Measurements from ENCODE around the gene ZNF808. TPM values are rescaled to one million over a fixed set of nuclear protein-coding genes. Genes with fewer than 3 reads are reported as not detected.
"Not testable (repeated sequence)": the region's sequence is repeated elsewhere in the genome, so short reads cannot be mapped to it uniquely, and the experiment has no call there.

ZNF808 gene
- total RNA-seq, 6 experiments from 2014 or later, result 3.3 to 12.3 (median 5.8) TPM

DNA sequence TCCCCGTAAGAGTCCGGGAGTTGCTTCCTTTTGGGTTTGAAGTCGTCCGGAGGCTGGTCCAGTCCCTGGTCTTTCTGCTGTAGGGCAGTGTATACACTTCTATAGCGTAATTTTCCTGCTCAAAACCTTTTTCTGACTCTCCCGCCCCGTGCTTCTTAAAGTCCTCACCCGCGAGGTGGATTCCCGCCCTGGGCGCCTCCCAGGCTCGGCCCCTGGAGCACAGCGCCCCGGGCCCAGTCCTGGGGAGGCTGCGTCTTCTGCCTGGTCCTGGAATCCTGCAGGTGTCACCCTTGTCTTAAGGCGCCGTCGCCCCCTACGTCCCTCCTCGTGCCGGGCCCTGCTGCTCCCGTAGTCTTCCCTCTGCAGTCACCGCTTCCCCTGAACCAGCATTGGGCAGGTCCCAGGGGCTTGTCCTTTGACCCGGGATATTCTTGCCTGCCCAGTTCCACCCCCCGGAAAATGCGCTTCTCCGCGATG, 34.4 kb upstream of the ZNF808 start:
- intact Hi-C loops (cut with DNase I), result no loop called here
- DNase-seq (peak in 1 of 3 donors; percentile 18), ATAC-seq (peak in 2 of 4 donors; percentile 19 to 54)
- Histone ChIP-seq H3K9me3 (peaks cover 0 to under 1% (median 0%) of the 10 kb centered on the region in 4 donors), H3K4me1 (no peaks in the 10 kb centered on the region), H3K27ac (no peak overlapping the region), H3K4me3 (no peak overlapping the region), H3K36me3 (no peaks in the 10 kb centered on the region), H3K27me3 (no peaks in the 10 kb centered on the region)
- no peak for TF ChIP-seq POLR2A (IDR thresholded peaks at IDR 0.05)
- TF ChIP-seq, protein P1, sequence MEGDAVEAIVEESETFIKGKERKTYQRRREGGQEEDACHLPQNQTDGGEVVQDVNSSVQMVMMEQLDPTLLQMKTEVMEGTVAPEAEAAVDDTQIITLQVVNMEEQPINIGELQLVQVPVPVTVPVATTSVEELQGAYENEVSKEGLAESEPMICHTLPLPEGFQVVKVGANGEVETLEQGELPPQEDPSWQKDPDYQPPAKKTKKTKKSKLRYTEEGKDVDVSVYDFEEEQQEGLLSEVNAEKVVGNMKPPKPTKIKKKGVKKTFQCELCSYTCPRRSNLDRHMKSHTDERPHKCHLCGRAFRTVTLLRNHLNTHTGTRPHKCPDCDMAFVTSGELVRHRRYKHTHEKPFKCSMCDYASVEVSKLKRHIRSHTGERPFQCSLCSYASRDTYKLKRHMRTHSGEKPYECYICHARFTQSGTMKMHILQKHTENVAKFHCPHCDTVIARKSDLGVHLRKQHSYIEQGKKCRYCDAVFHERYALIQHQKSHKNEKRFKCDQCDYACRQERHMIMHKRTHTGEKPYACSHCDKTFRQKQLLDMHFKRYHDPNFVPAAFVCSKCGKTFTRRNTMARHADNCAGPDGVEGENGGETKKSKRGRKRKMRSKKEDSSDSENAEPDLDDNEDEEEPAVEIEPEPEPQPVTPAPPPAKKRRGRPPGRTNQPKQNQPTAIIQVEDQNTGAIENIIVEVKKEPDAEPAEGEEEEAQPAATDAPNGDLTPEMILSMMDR (IDR thresholded peaks at IDR 0.05), result no peak
- WGBS (ENCODE audit: insufficient coverage, low coverage, low lambda C conversion rate, missing lambda C conversion rate), result 13% methylated on average over 17 of the region's 28 CpGs

- H3K9me3 ChIP-seq, result no peaks in the 10 kb centered on the region
These were observed 33.0 kb upstream of the ZNF808 start for GRCh38 chr19:52494518-52494917.

DNA sequence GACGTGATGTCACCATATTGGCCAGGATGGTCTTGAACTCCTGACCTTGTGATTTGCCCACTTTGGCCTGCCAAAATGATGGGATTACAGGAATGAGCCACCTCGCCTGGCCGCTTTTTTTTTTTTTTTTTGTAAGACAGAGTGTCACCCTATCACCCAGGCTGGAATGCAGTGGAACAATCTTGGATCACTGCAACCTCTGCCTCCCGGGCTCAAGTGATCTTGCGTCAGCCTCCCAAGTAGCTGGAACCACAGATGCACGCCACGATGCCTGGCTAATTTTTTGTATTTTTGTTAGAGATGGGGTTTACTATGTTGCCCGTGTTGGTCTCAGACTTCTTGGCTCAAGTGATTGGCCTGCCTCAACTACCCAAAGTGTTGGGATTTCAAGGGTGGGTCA, 28.9 kb upstream of the ZNF808 start:
- Histone ChIP-seq H3K36me3 (no peaks in the 10 kb centered on the region), H3K4me1 (no peaks in the 10 kb centered on the region), H3K27ac (no peak overlapping the region), H3K9me3 (no peaks in the 10 kb centered on the region), H3K27me3 (no peaks in the 10 kb centered on the region), H3K4me3 (no peak overlapping the region)
- intact Hi-C loops (cut with DNase I), result no loop called here
- WGBS (ENCODE audit: insufficient coverage, low coverage, low lambda C conversion rate, missing lambda C conversion rate), result 78% methylated on average over 6 of the region's 8 CpGs
- ATAC-seq (no peak), DNase-seq (no peak)
- TF ChIP-seq POLR2A (IDR thresholded peaks at IDR 0.05), result no peak
- TF ChIP-seq, protein P1 (IDR thresholded peaks at IDR 0.05), result no peak

More at GRCh38 chr19:52494518-52494917, 33.0 kb upstream of the ZNF808 start:
- intact Hi-C loops (cut with DNase I), result no loop called here
- ATAC-seq (no peak), DNase-seq (no peak)
- Histone ChIP-seq H3K36me3 (no peaks in the 10 kb centered on the region), H3K27me3 (no peaks in the 10 kb centered on the region), H3K27ac (no peak overlapping the region), H3K4me1 (no peaks in the 10 kb centered on the region), H3K4me3 (no peak overlapping the region)
- WGBS (ENCODE audit: insufficient coverage, low coverage, low lambda C conversion rate, missing lambda C conversion rate), result 62% methylated on average over 3 of the region's 3 CpGs
- TF ChIP-seq, protein P1 (IDR thresholded peaks at IDR 0.05), result no peak
- TF ChIP-seq POLR2A (IDR thresholded peaks at IDR 0.05), result no peak

DNA sequence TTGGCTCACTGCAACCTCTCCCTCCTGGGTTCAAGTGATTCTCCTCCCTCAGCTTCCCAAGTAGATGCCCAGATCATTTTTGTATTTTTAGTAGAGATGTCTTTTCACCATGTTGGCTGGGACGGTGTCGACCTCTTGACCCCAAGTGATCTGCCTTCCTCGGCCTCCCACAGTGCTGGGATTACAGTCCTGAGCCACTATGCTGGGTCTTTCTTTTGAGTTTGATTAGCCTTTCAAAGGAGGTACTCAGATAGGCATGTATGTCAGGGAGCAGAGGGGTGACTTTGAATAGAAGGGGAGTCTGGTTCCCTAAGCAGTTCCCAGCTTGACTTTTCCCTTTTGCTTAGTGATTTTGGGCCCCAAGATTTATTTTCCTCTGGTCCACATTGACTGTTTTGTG, 27.0 kb upstream of the ZNF808 start:
- H3K27ac ChIP-seq; DNase-seq; H3K27me3 ChIP-seq; H3K4me1 ChIP-seq; H3K9me3 ChIP-seq; intact Hi-C loops (cut with DNase I); H3K36me3 ChIP-seq; ATAC-seq; H3K4me3 ChIP-seq: not testable (repeated sequence)
- WGBS (ENCODE audit: insufficient coverage, low coverage, low lambda C conversion rate, missing lambda C conversion rate), result 20% methylated on average over 3 of the region's 3 CpGs

GRCh38 chr19:52500991-52501390, 26.5 kb upstream of the ZNF808 start:
- H3K36me3 ChIP-seq; DNase-seq; H3K9me3 ChIP-seq; H3K4me3 ChIP-seq; H3K4me1 ChIP-seq; ATAC-seq; H3K27ac ChIP-seq; H3K27me3 ChIP-seq; intact Hi-C loops (cut with DNase I): not testable (repeated sequence)
- WGBS (ENCODE audit: insufficient coverage, low coverage, low lambda C conversion rate, missing lambda C conversion rate), result 43% methylated on average over 2 of the region's 12 CpGs

DNA sequence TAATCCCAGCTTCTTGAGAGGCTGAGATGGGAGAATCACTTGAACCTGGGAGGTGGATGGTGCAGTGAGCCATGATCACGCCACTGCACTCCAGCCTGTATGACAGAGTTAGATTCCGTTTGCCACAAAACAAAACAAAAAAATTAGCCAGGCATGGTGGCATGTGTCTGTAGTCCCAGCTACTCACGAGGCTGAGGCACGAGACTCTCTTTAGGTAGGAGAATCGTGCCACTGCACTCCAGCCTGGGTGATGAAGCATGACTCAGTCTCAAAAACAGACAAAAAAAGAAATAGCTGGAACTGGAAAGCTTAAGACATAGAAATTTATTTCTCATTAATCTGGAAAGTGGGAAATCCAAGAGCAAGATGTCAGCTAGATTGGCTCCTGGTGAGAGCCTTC, 20.2 kb upstream of the ZNF808 start:
- intact Hi-C loops (cut with DNase I), result no loop called here

More for the DNA sequence above, 20.2 kb upstream of the ZNF808 start:
- Histone ChIP-seq H3K9me3 (no peaks in the 10 kb centered on the region), H3K4me3 (no peak overlapping the region), H3K27me3 (no peaks in the 10 kb centered on the region), H3K27ac (no peak overlapping the region), H3K36me3 (no peaks in the 10 kb centered on the region), H3K4me1 (no peaks in the 10 kb centered on the region)
- no peak for ATAC-seq
- no peak for DNase-seq
- 76% methylated on average over 5 of the region's 5 CpGs for WGBS (ENCODE audit: insufficient coverage, low coverage, low lambda C conversion rate, missing lambda C conversion rate)
- TF ChIP-seq POLR2A (IDR thresholded peaks at IDR 0.05), result no peak
- TF ChIP-seq, protein P1 (IDR thresholded peaks at IDR 0.05), result no peak

Measured in right lobe of liver (tissue), 6 donors.